Fibroblast of lung (primary cell): ENCODE measurements around the gene KCNN3. TPM values are rescaled to one million over a fixed set of nuclear protein-coding genes. Genes with fewer than 3 reads are reported as not detected.

Source experiments
- DNase-seq, 2 donors: peaks; one replicate each; pipeline versions ENCODE4 v3.0.0 to v3.0.0-alpha.2; 2010; ENCODE audit warnings: low read depth in 2 of 2
- H2AFZ ChIP-seq: 2 replicates; pipeline ENCODE4 v1.5.1; 2012; ENCODE audit warnings: low read length, control low read depth, inconsistent platforms
- H3K27ac ChIP-seq: 2 replicates; pipeline ENCODE4 v1.5.1; 2011; ENCODE audit warnings: low read length, control low read depth; ENCODE audit not compliant: insufficient read depth
- H3K27me3 ChIP-seq: 2 replicates; pipeline ENCODE4 v1.5.1; 2011; ENCODE audit warnings: mild to moderate bottlenecking, low read length; ENCODE audit not compliant: control insufficient read depth, insufficient read depth
- H3K36me3 ChIP-seq: 2 replicates; pipeline ENCODE4 v1.5.1; 2011; ENCODE audit warnings: low read length; ENCODE audit not compliant: control insufficient read depth, insufficient read depth
- H3K4me1 ChIP-seq: 2 replicates; pipeline ENCODE4 v1.5.1; 2011; ENCODE audit warnings: low read length; ENCODE audit not compliant: control insufficient read depth, insufficient read depth; ENCODE audit errors: extremely low read depth
- H3K4me2 ChIP-seq: 2 replicates; pipeline ENCODE4 v1.5.1; 2011; ENCODE audit warnings: low read length, control low read depth; ENCODE audit not compliant: insufficient read depth; ENCODE audit errors: extremely low read depth
- H3K4me3 ChIP-seq, 4 experiments: fragments of 200-600 bp in 1 of 4; sonication (generic) in 1 of 4; replicated peaks in 1 of 4; 2 replicates each; pipeline ENCODE4 v1.5.1; 2011 to 2016; ENCODE audit warnings: low read length in 4 of 4, low read depth in 3 of 4, mild to moderate bottlenecking in 3 of 4, control low read depth in 2 of 4, inconsistent platforms in 1 of 4, mixed read lengths in 1 of 4; ENCODE audit not compliant: insufficient read depth in 1 of 4; ENCODE audit errors: control extremely low read depth in 1 of 4
- H3K79me2 ChIP-seq: 2 replicates; pipeline ENCODE4 v1.5.1; 2012; ENCODE audit warnings: mild to moderate bottlenecking, low read length, inconsistent platforms; ENCODE audit not compliant: control insufficient read depth, insufficient read depth
- H3K9ac ChIP-seq: 2 replicates; pipeline ENCODE4 v1.5.1; 2011; ENCODE audit warnings: mild to moderate bottlenecking, low read length, control low read depth; ENCODE audit not compliant: insufficient read depth
- H3K9me3 ChIP-seq: 2 replicates; pipeline ENCODE4 v1.5.1; 2012; ENCODE audit warnings: low read depth, low read length; ENCODE audit not compliant: control insufficient read depth, insufficient read depth
- H4K20me1 ChIP-seq: 2 replicates; pipeline ENCODE4 v1.5.1; 2011; ENCODE audit warnings: low read length; ENCODE audit not compliant: control insufficient read depth, insufficient read depth; ENCODE audit errors: extremely low read depth
- EZH2 ChIP-seq: IDR thresholded peaks from 2 replicates; pipeline ENCODE4 v1.5.1; 2012; ENCODE audit warnings: low read length, control low read depth, mild to moderate bottlenecking; ENCODE audit errors: missing control alignments
- polyA plus RNA-seq, 2 donors: library from polyadenylated mRNA; depleted of rRNA in 1 of 2; stranded (reverse) in 1 of 2; unstranded in 1 of 2; fragments of >200 nt; gene quantifications; 2 replicates each; pipeline ENCODE4 v1.2.1, GENCODE V29; 2011 to 2012; ENCODE audit warnings: missing spikeins in 1 of 2
- total RNA-seq: library from RNA; depleted of rRNA; stranded (reverse); fragments of >200 nt; gene quantifications from 2 replicates; pipeline ENCODE4 v1.2.1, GENCODE V29; 2014
- TF ChIP-seq, protein P1 (sequence below), 2 donors: IDR thresholded peaks in 1 of 2; conservative IDR thresholded peaks in 1 of 2; 1 replicate in 1 of 2; 2 replicates in 1 of 2; pipeline ENCODE4 v1.5.1; 2011 to 2012; ENCODE audit warnings: low read length in 2 of 2, control low read depth in 1 of 2, inconsistent platforms in 1 of 2, low read depth in 1 of 2, mild to moderate bottlenecking in 1 of 2

KCNN3 gene
- total and polyA plus RNA-seq, 2 donors (not counting 1 experiment from before 2014, with no cell fraction given): not detected

DNA sequence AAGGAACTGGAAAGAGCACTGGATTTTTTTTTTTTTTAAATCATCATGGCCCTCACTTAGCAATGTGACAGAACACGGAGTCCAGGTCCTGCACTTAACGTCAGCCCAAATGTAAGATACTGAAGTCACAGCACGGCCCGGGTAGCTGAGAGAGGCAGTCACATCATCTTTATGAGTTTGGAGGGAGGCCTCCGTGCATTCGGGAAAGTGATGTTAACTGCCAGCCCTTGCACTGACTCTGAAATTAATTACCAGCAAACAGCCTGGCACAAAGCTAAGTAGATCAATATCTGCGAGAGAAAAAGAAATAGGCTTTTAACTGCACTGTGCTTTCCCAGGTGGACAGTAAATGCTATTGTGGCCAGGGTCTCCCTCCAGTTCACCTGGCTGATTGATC lies 152.6 kb downstream of the KCNN3 start:
- H3K27me3 ChIP-seq: peaks cover 5% of the 10 kb centered on the region
- H3K9ac ChIP-seq: no peak overlapping the region
- no peak overlapping the region for H3K27ac ChIP-seq
- no peak overlapping the region for H3K4me3 ChIP-seq
- no peaks in the 10 kb centered on the region for H3K4me1 ChIP-seq
- no peak overlapping the region for H3K4me2 ChIP-seq
- H3K9me3 ChIP-seq: no peaks in the 10 kb centered on the region
- no peaks in the 10 kb centered on the region for H3K36me3 ChIP-seq
- no peaks in the 10 kb centered on the region for H4K20me1 ChIP-seq
- no peak for TF ChIP-seq EZH2
- TF ChIP-seq, protein P1, sequence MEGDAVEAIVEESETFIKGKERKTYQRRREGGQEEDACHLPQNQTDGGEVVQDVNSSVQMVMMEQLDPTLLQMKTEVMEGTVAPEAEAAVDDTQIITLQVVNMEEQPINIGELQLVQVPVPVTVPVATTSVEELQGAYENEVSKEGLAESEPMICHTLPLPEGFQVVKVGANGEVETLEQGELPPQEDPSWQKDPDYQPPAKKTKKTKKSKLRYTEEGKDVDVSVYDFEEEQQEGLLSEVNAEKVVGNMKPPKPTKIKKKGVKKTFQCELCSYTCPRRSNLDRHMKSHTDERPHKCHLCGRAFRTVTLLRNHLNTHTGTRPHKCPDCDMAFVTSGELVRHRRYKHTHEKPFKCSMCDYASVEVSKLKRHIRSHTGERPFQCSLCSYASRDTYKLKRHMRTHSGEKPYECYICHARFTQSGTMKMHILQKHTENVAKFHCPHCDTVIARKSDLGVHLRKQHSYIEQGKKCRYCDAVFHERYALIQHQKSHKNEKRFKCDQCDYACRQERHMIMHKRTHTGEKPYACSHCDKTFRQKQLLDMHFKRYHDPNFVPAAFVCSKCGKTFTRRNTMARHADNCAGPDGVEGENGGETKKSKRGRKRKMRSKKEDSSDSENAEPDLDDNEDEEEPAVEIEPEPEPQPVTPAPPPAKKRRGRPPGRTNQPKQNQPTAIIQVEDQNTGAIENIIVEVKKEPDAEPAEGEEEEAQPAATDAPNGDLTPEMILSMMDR (conservative IDR thresholded peaks at IDR 0.05 in 1 of 2, IDR thresholded peaks at IDR 0.05 in 1 of 2; ENCODE audit: low read depth in 1 of 2, low read length in 2 of 2): no peak
- no peak for DNase-seq
- H3K79me2 ChIP-seq: no peaks in the 10 kb centered on the region
- no peak overlapping the region for H2AFZ ChIP-seq

DNA sequence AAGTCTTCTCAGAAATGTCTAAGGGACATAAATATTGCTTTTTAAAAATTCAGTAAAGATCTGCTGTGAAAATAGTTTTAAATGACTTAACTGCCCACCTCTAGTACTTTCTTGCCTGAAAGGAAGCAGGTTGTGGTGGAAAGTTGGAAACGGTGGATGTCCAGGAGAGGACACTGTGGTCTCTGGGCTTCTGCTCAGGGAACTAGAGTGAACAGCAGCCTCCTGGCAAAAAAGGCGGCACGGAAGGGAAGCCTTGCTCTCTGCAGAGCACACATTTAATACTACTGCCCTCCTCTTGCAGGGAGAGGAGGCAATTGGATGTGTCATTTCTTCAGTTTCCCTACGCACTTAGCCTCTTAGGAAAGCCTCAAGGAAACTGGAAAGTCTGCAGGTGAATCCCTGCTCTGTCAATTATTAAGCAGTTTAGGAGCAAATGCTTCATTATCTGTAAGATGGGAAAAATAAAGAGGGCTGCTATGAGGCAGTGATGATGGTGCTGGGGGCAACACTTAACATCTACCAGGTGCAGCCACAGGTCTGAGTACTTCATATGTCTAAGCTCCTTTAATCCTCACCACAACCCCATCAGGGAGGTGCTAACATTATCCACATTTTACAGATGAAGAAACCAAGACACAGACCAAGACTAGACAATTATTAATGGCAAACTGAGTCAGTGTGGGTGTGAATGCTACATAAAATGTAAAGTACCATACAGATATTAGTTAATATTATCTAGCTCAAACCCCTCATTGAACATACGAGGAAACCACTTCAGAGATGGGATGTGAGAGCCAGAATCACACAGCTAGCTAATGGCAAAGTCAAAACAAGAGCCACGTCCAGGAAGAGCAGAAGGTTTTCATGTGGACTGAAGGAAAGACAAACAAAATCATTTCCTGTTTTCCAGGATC lies 153.2 kb downstream of the KCNN3 start:
- DNase-seq: no peak
- Histone ChIP-seq H4K20me1 (no peaks in the 10 kb centered on the region), H3K4me3 (no peak overlapping the region), H3K27me3 (peaks cover 5% of the 10 kb centered on the region), H2AFZ (no peak overlapping the region), H3K9ac (no peak overlapping the region), H3K79me2 (no peaks in the 10 kb centered on the region), H3K4me1 (no peaks in the 10 kb centered on the region), H3K27ac (no peak overlapping the region), H3K36me3 (no peaks in the 10 kb centered on the region), H3K9me3 (no peaks in the 10 kb centered on the region), H3K4me2 (no peak overlapping the region)
- TF ChIP-seq EZH2: no peak
- TF ChIP-seq, protein P1 (conservative IDR thresholded peaks at IDR 0.05 in 1 of 2, IDR thresholded peaks at IDR 0.05 in 1 of 2; ENCODE audit: low read depth in 1 of 2, low read length in 2 of 2): no peak

DNA sequence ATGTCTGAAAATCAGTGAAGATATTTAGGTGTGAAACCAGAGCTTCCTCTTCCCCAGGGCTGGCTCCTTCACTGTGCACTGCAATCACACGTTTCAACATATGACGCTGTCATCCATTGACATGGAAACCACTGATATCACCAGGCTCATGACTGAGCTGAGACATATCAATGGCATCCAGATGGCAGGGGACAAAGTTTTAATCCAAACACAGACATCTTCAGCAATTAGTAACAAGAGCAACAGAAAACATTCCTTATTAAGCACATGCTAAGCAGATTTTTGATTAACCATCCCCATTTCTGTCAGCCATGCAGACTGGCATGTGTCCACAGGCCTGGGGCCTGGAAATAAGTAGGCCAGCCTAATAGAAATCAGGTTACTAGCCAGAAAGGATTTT lies 154.1 kb downstream of the KCNN3 start:
- H3K27me3 ChIP-seq: peaks cover 5% of the 10 kb centered on the region
- no peaks in the 10 kb centered on the region for H4K20me1 ChIP-seq
- no peak for DNase-seq
- H3K9me3 ChIP-seq: no peaks in the 10 kb centered on the region
- no peaks in the 10 kb centered on the region for H3K4me1 ChIP-seq
- no peak overlapping the region for H2AFZ ChIP-seq
- no peak overlapping the region for H3K27ac ChIP-seq
- TF ChIP-seq, protein P1 (conservative IDR thresholded peaks at IDR 0.05 in 1 of 2, IDR thresholded peaks at IDR 0.05 in 1 of 2; ENCODE audit: low read depth in 1 of 2, low read length in 2 of 2): no peak
- no peak for TF ChIP-seq EZH2
- no peak overlapping the region for H3K4me3 ChIP-seq
- no peaks in the 10 kb centered on the region for H3K79me2 ChIP-seq
- H3K9ac ChIP-seq: no peak overlapping the region
- no peaks in the 10 kb centered on the region for H3K36me3 ChIP-seq
- no peak overlapping the region for H3K4me2 ChIP-seq
